Parathyroid adenoma (tissue), 2 donors: ENCODE results near the gene FARS2.

Experiments used
- H2AFZ ChIP-seq: fragments of 300-600 bp; sonication (generic); one replicate; pipeline ENCODE4 v1.7.0; 2017; ENCODE audit warnings: antibody characterized with exemption, mild to moderate bottlenecking
- H3K27ac ChIP-seq: fragments of 300-600 bp; sonication (generic); one replicate; pipeline ENCODE4 v1.7.0; 2017
- H3K27me3 ChIP-seq: fragments of 300-600 bp; sonication (generic); one replicate; pipeline ENCODE4 v1.7.0; 2017; ENCODE audit warnings: low read length; ENCODE audit not compliant: control insufficient read depth, insufficient read depth
- H3K36me3 ChIP-seq: fragments of 300-600 bp; sonication (generic); one replicate; pipeline ENCODE4 v1.7.0; 2017; ENCODE audit warnings: low read length; ENCODE audit not compliant: control insufficient read depth, insufficient read depth
- H3K4me1 ChIP-seq: fragments of 300-600 bp; sonication (generic); one replicate; pipeline ENCODE4 v1.7.0; 2017; ENCODE audit warnings: control low read depth
- H3K4me2 ChIP-seq: fragments of 300-600 bp; sonication (generic); one replicate; pipeline ENCODE4 v1.7.0; 2017; ENCODE audit warnings: low read length
- H3K4me3 ChIP-seq: fragments of 300-600 bp; sonication (generic); one replicate; pipeline ENCODE4 v1.7.0; 2017; ENCODE audit warnings: low read depth, low read length
- H3K79me2 ChIP-seq: fragments of 300-600 bp; sonication (generic); one replicate; pipeline ENCODE4 v1.7.0; 2017; ENCODE audit warnings: control low read depth
- H3K9ac ChIP-seq: fragments of 300-600 bp; sonication (generic); one replicate; pipeline ENCODE4 v1.7.0; 2017; ENCODE audit warnings: mild to moderate bottlenecking
- H3K9me3 ChIP-seq: fragments of 300-600 bp; sonication (generic); one replicate; pipeline ENCODE4 v1.7.0; 2017; ENCODE audit warnings: low read length; ENCODE audit not compliant: control insufficient read depth
- CTCF ChIP-seq: fragments of 300-600 bp; sonication (generic); IDR thresholded peaks from one replicate; pipeline ENCODE4 v1.7.0; 2017; ENCODE audit warnings: antibody characterized with exemption, mild to moderate bottlenecking
- donor health status: primary hyperparathyroidism.

FARS2 gene

GRCh38 chr6:5388326-5388725, 127.0 kb downstream of the FARS2 start:
- Histone ChIP-seq H3K27me3 (no peaks in the 10 kb centered on the region), H3K36me3 (no peaks in the 10 kb centered on the region), H3K9ac (no peak overlapping the region), H3K9me3 (no peaks in the 10 kb centered on the region), H3K4me2 (no peak overlapping the region), H3K4me3 (no peak overlapping the region), H3K27ac (no peak overlapping the region), H2AFZ (no peak overlapping the region), H3K4me1 (peaks cover 2% of the 10 kb centered on the region), H3K79me2 (peaks cover 8% of the 10 kb centered on the region)
- no peak for TF ChIP-seq CTCF

GRCh38 chr6:5389086-5389745, 127.9 kb downstream of the FARS2 start:
- H3K4me1 ChIP-seq, result peaks cover 2% of the 10 kb centered on the region
- no peak for TF ChIP-seq CTCF
- H3K36me3 ChIP-seq, result no peaks in the 10 kb centered on the region
- H3K27me3 ChIP-seq, result no peaks in the 10 kb centered on the region
- no peak overlapping the region for H3K9ac ChIP-seq
- no peak overlapping the region for H3K27ac ChIP-seq
- H2AFZ ChIP-seq, result no peak overlapping the region
- no peak overlapping the region for H3K4me2 ChIP-seq
- peaks cover 7% of the 10 kb centered on the region for H3K79me2 ChIP-seq
- H3K9me3 ChIP-seq, result no peaks in the 10 kb centered on the region
- no peak overlapping the region for H3K4me3 ChIP-seq

- peaks cover 2% of the 10 kb centered on the region for H3K4me1 ChIP-seq
- peaks cover 5% of the 10 kb centered on the region for H3K79me2 ChIP-seq
- H2AFZ ChIP-seq, result no peak overlapping the region
- no peak overlapping the region for H3K4me2 ChIP-seq
- no peaks in the 10 kb centered on the region for H3K9me3 ChIP-seq
- H3K27me3 ChIP-seq, result no peaks in the 10 kb centered on the region
- H3K36me3 ChIP-seq, result no peaks in the 10 kb centered on the region
- no peak overlapping the region for H3K4me3 ChIP-seq
- no peak for TF ChIP-seq CTCF
- no peak overlapping the region for H3K27ac ChIP-seq
- H3K9ac ChIP-seq, result no peak overlapping the region
These were observed 128.9 kb downstream of the FARS2 start for GRCh38 chr6:5390177-5390576.

GRCh38 chr6:5394280-5394679, 133.0 kb downstream of the FARS2 start:
- Histone ChIP-seq H3K79me2 (no peaks in the 10 kb centered on the region), H3K27me3 (no peaks in the 10 kb centered on the region), H3K9me3 (no peaks in the 10 kb centered on the region), H2AFZ (no peak overlapping the region), H3K4me2 (no peak overlapping the region), H3K27ac (no peak overlapping the region), H3K36me3 (no peaks in the 10 kb centered on the region), H3K9ac (no peak overlapping the region), H3K4me3 (no peak overlapping the region), H3K4me1 (peaks cover 2% of the 10 kb centered on the region)
- no peak for TF ChIP-seq CTCF

- Histone ChIP-seq H3K27me3 (no peaks in the 10 kb centered on the region), H3K4me2 (no peak overlapping the region), H3K9ac (no peak overlapping the region), H3K27ac (no peak overlapping the region), H2AFZ (no peak overlapping the region), H3K9me3 (no peaks in the 10 kb centered on the region), H3K4me3 (no peak overlapping the region), H3K79me2 (no peaks in the 10 kb centered on the region), H3K36me3 (no peaks in the 10 kb centered on the region), H3K4me1 (peaks cover under 1% of the 10 kb centered on the region)
- no peak for TF ChIP-seq CTCF
These were observed 134.4 kb downstream of the FARS2 start for GRCh38 chr6:5395719-5396118.
